HepG2 (cell line): Measurements from ENCODE around the gene FAIM2. TPM values are rescaled to one million over a fixed set of nuclear protein-coding genes. Genes with fewer than 3 reads are reported as not detected.

Experiments used
- ATAC-seq: fragments of 200-7000 bp; cut with Tn5 transposase; 3 replicates; pipeline ENCODE4 v1.9.1; 2020; ENCODE audit warnings: mild to moderate bottlenecking, moderate library complexity
- BruUV-seq: library from RNA; stranded (reverse); fragments of 400-500 nt; replicated peaks from 2 replicates; lab custom pipeline; 2021; lab: Mats Ljungman, UMichigan
- CTCF ChIA-PET: fragments of 300-600 bp; formaldehyde crosslinking; extraction: SDS; loops from one replicate; lab custom pipeline; 2021; ENCODE audit warnings: low total read pairs, inconsistent platforms, low intra/inter-chr PET ratio; lab: Yijun Ruan, JAX
- POLR2A ChIA-PET: fragments of 350-600 bp; sonication (Branson Sonifier 250); formaldehyde crosslinking; loops from one replicate; lab custom pipeline; 2020; ENCODE audit warnings: antibody characterized with exemption, inconsistent platforms; lab: Yijun Ruan, JAX
- DNase-seq: peaks from one replicate; pipeline ENCODE4 v3.0.0-alpha.2; 2015; ENCODE audit warnings: low spot score
- FAIRE-seq: peaks from 3 replicates; lab custom pipeline; 2011; peaks lifted over from hg19 to GRCh38; lab: Jason Lieb, UNC
- H2AFZ ChIP-seq: one replicate; pipeline ENCODE4 v1.6.1; 2011; ENCODE audit warnings: low read length, inconsistent platforms
- H3K27ac ChIP-seq: fragments of 300-600 bp; 3 replicates; pipeline ENCODE4 v1.8.0; 2011; ENCODE audit warnings: mixed run types, mild to moderate bottlenecking, mixed read lengths, low read length, inconsistent platforms; ENCODE audit not compliant: insufficient read depth; ENCODE audit errors: extremely low read length
- H3K27me3 ChIP-seq, 2 experiments: fragments of 200-600 bp in 1 of 2; 2 replicates in 1 of 2; 3 replicates in 1 of 2; pipeline versions ENCODE4 v1.6.0 to v1.8.0; 2011; ENCODE audit warnings: low read length in 2 of 2, mild to moderate bottlenecking in 2 of 2, moderate library complexity in 2 of 2, inconsistent platforms in 1 of 2; ENCODE audit not compliant: insufficient read depth in 2 of 2, control insufficient read depth in 1 of 2
- H3K36me3 ChIP-seq, 2 experiments: fragments of 200-600 bp in 1 of 2; replicated peaks in 1 of 2; 2 replicates in 1 of 2; 3 replicates in 1 of 2; pipeline versions ENCODE4 v1.5.1 to v1.8.0; 2011; ENCODE audit warnings: low read length in 2 of 2, inconsistent platforms in 1 of 2; ENCODE audit not compliant: insufficient read depth in 2 of 2, control insufficient read depth in 1 of 2
- H3K4me1 ChIP-seq: 2 replicates; pipeline ENCODE4 v1.5.1; 2012; ENCODE audit warnings: low read length, inconsistent platforms; ENCODE audit not compliant: insufficient read depth
- H3K4me2 ChIP-seq: 2 replicates; pipeline ENCODE4 v1.6.0; 2011; ENCODE audit warnings: low read depth, low read length, inconsistent platforms
- H3K4me3 ChIP-seq, 3 experiments: fragments of 200-600 bp in 1 of 3; sonication (generic), shearing (Covaris generic) in 1 of 3; replicated peaks in 1 of 3; 2 replicates each; pipeline ENCODE4 v1.5.1; 2011 to 2016; ENCODE audit warnings: low read length in 3 of 3, inconsistent platforms in 2 of 3, low read depth in 2 of 3, mild to moderate bottlenecking in 2 of 3, control low read depth in 1 of 3, mixed read lengths in 1 of 3; ENCODE audit not compliant: insufficient read depth in 1 of 3
- H3K79me2 ChIP-seq: one replicate; pipeline ENCODE4 v1.6.1; 2011; ENCODE audit warnings: low read length, inconsistent platforms; ENCODE audit not compliant: insufficient read depth
- H3K9ac ChIP-seq: 2 replicates; pipeline ENCODE4 v1.6.0; 2011; ENCODE audit warnings: mild to moderate bottlenecking, low read depth, low read length, inconsistent platforms; ENCODE audit not compliant: insufficient read depth
- H3K9me3 ChIP-seq: 2 replicates; pipeline ENCODE4 v1.5.1; 2012; ENCODE audit warnings: mild to moderate bottlenecking, low read length
- H4K20me1 ChIP-seq: 2 replicates; pipeline ENCODE4 v1.6.0; 2011; ENCODE audit warnings: inconsistent platforms, mild to moderate bottlenecking, low read length, moderate library complexity; ENCODE audit not compliant: insufficient read depth
- AGO1 ChIP-seq: fragments of 200-400 bp; formaldehyde crosslinking; IDR thresholded peaks from 2 replicates; pipeline ENCODE4 v1.6.1; 2017; ENCODE audit warnings: mild to moderate bottlenecking, low read depth, low read length, moderate library complexity; ENCODE audit not compliant: poor library complexity, severe bottlenecking
- FOXM1 ChIP-seq: sonication (generic); formaldehyde crosslinking; IDR thresholded peaks from 2 replicates; pipeline ENCODE4 v1.5.0; 2020; ENCODE audit warnings: missing genetic modification reagents
- JUNB ChIP-seq: sonication (generic); formaldehyde crosslinking; IDR thresholded peaks from 2 replicates; pipeline ENCODE4 v1.8.0; 2022; ENCODE audit warnings: missing genetic modification reagents, mild to moderate bottlenecking, borderline replicate concordance
- SP1 ChIP-seq, 2 experiments: fragments of 450-650 bp in 1 of 2; sonication (generic) in 1 of 2; formaldehyde crosslinking in 1 of 2; IDR thresholded peaks; 2 replicates each; pipeline versions ENCODE4 v1.4.0 to v1.6.1; 2016 to 2020; ENCODE audit warnings: missing genetic modification reagents in 1 of 2
- TCF7 ChIP-seq: sonication (generic); IDR thresholded peaks from 2 replicates; pipeline ENCODE4 v1.6.1; 2016; ENCODE audit warnings: antibody characterized with exemption, low read depth
- ZNF605 ChIP-seq: sonication (generic); formaldehyde crosslinking; IDR thresholded peaks from 2 replicates; pipeline ENCODE4 v1.8.0; 2022; ENCODE audit warnings: mild to moderate bottlenecking, missing genetic modification reagents
- ZNF672 ChIP-seq: sonication (generic); formaldehyde crosslinking; IDR thresholded peaks from 2 replicates; pipeline ENCODE4 v1.8.1; 2022; ENCODE audit warnings: missing genetic modification reagents
- ZNF792 ChIP-seq: IDR thresholded peaks from 2 replicates; pipeline ENCODE4 v1.6.1; 2016
- WGBS: methylation state at CpG from one replicate; pipeline ENCODE4 v1.1.6; 2017; ENCODE audit warnings: low lambda C conversion rate; 5-methylcytosine and 5-hydroxymethylcytosine counted together
- in situ Hi-C: cut with HindIII; loops from 2 replicates; pipeline ENCODE4 v1.10.0; 2017; ENCODE audit warnings: low pct_unique_long_range_greater_than_20kb; ENCODE audit not compliant: extremely low pct_ligation_motif_present
- intact Hi-C: fragments of 100-400 bp; cut with micrococcal nuclease; formaldehyde crosslinking; loops from one replicate; pipeline ENCODE4 v1.10.0; 2022; ENCODE audit not compliant: unreplicated experiment
- polyA plus RNA-seq, 8 experiments: library from polyadenylated mRNA; depleted of rRNA in 3 of 8; stranded (reverse) in 7 of 8; unstranded in 1 of 8; fragments of >200 nt; fragmentation: Illumina TruSeq in 4 of 8; extraction: Trizol in 4 of 8; gene quantifications; 2 replicates each; pipeline versions ENCODE4 v1.2.1 to v1.2.3, GENCODE V29; 2011 to 2016; ENCODE audit warnings: low read depth in 4 of 8, missing spikeins in 1 of 8, mixed read lengths in 1 of 8; ENCODE audit not compliant: insufficient read depth in 1 of 8
- total RNA-seq, 5 experiments: library from RNA; depleted of rRNA; stranded (reverse); fragments of >200 nt; fragmentation: Illumina TruSeq; extraction: Trizol; gene quantifications; 2 replicates each; pipeline ENCODE4 v1.2.3, GENCODE V29; 2016; ENCODE audit warnings: low read depth in 1 of 5
- TF ChIP-seq, protein P1 (sequence below), 2 experiments: sonication (generic) in 1 of 2; formaldehyde crosslinking in 1 of 2; IDR thresholded peaks; 2 replicates each; pipeline versions ENCODE4 v1.6.1 to v1.9.0; 2014 to 2022; ENCODE audit warnings: antibody characterized with exemption in 1 of 2, borderline replicate concordance in 1 of 2, inconsistent platforms in 1 of 2, low read depth in 1 of 2, missing genetic modification reagents in 1 of 2
- TF ChIP-seq, protein P2 (sequence below): IDR thresholded peaks from 2 replicates; pipeline ENCODE4 v1.6.1; 2016; ENCODE audit warnings: control low read depth
- TF ChIP-seq, protein P3 (sequence below): sonication (generic); formaldehyde crosslinking; IDR thresholded peaks from 2 replicates; pipeline ENCODE4 v1.8.0; 2022; ENCODE audit warnings: low read depth, missing genetic modification reagents
- TF ChIP-seq, protein P4 (sequence below), 2 experiments: fragments of 450-650 bp in 1 of 2; sonication (generic) in 1 of 2; formaldehyde crosslinking; IDR thresholded peaks; 2 replicates each; pipeline versions ENCODE4 v1.5.0 to v1.8.0; 2020 to 2022; ENCODE audit warnings: mild to moderate bottlenecking in 1 of 2, missing genetic modification reagents in 1 of 2

Gene FAIM2
- total and polyA plus RNA-seq, 2 of the 13 experiments (the other 11 are each of a cell fraction or from before 2014, with no cell fraction given), result not detected

DNA sequence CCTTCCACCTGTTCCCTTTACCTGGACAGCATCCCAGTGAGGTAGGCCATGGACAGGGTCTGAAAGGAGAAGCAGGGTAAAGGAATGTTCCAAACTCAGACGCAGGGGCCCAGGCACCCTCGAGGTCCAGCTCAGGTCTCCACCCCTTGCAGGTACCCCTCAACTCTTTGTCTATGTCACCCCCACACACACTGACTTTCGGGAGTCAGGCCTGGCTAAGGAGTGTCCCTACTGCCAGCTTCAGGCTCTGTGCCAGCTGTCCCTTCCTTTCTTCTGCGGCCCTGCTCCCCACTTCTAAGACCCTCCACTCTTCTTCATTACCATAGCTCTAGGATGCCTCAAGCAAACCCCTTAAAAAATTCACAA is 13.6 kb downstream of the FAIM2 start:
- no peak for ATAC-seq
- no peak overlapping the region for H3K4me2 ChIP-seq
- no peak overlapping the region for H3K4me3 ChIP-seq
- BruUV-seq, result no TSS peak
- WGBS, result 10% methylated on average over 4 of the region's 4 CpGs
- no peak for FAIRE-seq
- no peaks in the 10 kb centered on the region for H4K20me1 ChIP-seq
- no peak for DNase-seq
- H3K9ac ChIP-seq, result no peak overlapping the region
- H3K27ac ChIP-seq, result no peak overlapping the region
- intact Hi-C loops (no loop called here), in situ Hi-C loops (no loop called here)
- no peaks in the 10 kb centered on the region for H3K36me3 ChIP-seq
- no peaks in the 10 kb centered on the region for H3K9me3 ChIP-seq
- peaks cover 44% of the 10 kb centered on the region for H3K4me1 ChIP-seq
- no peak for TF ChIP-seq SP1 (IDR thresholded peaks at IDR 0.05)
- TF ChIP-seq SP1 (CRISPR knock-in tag; IDR thresholded peaks at IDR 0.05), result no peak
- TF ChIP-seq ZNF605 (CRISPR knock-in tag), result no peak
- no peak for TF ChIP-seq ZNF672 (CRISPR knock-in tag)
- TF ChIP-seq TCF7, result no peak
- TF ChIP-seq FOXM1, result no peak
- TF ChIP-seq, protein P1, sequence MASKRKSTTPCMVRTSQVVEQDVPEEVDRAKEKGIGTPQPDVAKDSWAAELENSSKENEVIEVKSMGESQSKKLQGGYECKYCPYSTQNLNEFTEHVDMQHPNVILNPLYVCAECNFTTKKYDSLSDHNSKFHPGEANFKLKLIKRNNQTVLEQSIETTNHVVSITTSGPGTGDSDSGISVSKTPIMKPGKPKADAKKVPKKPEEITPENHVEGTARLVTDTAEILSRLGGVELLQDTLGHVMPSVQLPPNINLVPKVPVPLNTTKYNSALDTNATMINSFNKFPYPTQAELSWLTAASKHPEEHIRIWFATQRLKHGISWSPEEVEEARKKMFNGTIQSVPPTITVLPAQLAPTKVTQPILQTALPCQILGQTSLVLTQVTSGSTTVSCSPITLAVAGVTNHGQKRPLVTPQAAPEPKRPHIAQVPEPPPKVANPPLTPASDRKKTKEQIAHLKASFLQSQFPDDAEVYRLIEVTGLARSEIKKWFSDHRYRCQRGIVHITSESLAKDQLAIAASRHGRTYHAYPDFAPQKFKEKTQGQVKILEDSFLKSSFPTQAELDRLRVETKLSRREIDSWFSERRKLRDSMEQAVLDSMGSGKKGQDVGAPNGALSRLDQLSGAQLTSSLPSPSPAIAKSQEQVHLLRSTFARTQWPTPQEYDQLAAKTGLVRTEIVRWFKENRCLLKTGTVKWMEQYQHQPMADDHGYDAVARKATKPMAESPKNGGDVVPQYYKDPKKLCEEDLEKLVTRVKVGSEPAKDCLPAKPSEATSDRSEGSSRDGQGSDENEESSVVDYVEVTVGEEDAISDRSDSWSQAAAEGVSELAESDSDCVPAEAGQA (IDR thresholded peaks at IDR 0.05; ENCODE audit: low read depth), result no peak
- TF ChIP-seq, protein P1 (CRISPR knock-in tag; IDR thresholded peaks at IDR 0.05; ENCODE audit: borderline replicate concordance), result no peak
- TF ChIP-seq AGO1, result no peak
- TF ChIP-seq, protein P2, sequence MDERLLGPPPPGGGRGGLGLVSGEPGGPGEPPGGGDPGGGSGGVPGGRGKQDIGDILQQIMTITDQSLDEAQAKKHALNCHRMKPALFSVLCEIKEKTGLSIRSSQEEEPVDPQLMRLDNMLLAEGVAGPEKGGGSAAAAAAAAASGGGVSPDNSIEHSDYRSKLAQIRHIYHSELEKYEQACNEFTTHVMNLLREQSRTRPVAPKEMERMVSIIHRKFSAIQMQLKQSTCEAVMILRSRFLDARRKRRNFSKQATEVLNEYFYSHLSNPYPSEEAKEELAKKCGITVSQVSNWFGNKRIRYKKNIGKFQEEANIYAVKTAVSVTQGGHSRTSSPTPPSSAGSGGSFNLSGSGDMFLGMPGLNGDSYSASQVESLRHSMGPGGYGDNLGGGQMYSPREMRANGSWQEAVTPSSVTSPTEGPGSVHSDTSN (CRISPR knock-in tag), result no peak
- TF ChIP-seq ZNF792 (CRISPR knock-in tag), result no peak
- TF ChIP-seq, protein P3, sequence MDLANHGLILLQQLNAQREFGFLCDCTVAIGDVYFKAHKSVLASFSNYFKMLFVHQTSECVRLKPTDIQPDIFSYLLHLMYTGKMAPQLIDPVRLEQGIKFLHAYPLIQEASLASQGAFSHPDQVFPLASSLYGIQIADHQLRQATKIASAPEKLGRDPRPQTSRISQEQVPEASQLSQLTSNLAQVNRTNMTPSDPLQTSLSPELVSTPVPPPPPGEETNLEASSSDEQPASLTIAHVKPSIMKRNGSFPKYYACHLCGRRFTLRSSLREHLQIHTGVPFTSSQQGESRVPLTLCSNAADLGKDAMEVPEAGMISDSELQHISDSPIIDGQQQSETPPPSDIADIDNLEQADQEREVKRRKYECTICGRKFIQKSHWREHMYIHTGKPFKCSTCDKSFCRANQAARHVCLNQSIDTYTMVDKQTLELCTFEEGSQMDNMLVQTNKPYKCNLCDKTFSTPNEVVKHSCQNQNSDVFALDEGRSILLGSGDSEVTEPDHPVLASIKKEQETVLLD, result no peak
- TF ChIP-seq, protein P4, sequence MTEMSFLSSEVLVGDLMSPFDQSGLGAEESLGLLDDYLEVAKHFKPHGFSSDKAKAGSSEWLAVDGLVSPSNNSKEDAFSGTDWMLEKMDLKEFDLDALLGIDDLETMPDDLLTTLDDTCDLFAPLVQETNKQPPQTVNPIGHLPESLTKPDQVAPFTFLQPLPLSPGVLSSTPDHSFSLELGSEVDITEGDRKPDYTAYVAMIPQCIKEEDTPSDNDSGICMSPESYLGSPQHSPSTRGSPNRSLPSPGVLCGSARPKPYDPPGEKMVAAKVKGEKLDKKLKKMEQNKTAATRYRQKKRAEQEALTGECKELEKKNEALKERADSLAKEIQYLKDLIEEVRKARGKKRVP (CRISPR knock-in tag; IDR thresholded peaks at IDR 0.05), result no peak
- no peak for TF ChIP-seq JUNB
- POLR2A ChIA-PET, result no interaction called here
- no peak overlapping the region for H2AFZ ChIP-seq
- peaks cover 6 to 61% of the 10 kb centered on the region in 2 experiments; a peak in 4 of 5 replicates for H3K27me3 ChIP-seq
- no peaks in the 10 kb centered on the region for H3K79me2 ChIP-seq
- CTCF ChIA-PET, result no interaction called here
